Uterus (tissue), 2 donors: ENCODE results near the gene TMEM151A.

ENCODE experiments used
- CTCF ChIP-seq, 4 experiments: fragments of 200-600 bp in 2 of 4; fragments of 450-650 bp in 2 of 4; sonication (generic) in 2 of 4; IDR thresholded peaks; one replicate each; pipeline ENCODE4 v1.5.1; 2016 to 2019; ENCODE audit warnings: antibody characterized with exemption in 4 of 4, mild to moderate bottlenecking in 2 of 4, moderate library complexity in 1 of 4
- POLR2A ChIP-seq, 2 donors: fragments of 450-650 bp; IDR thresholded peaks; one replicate each; pipeline ENCODE4 v1.6.1; 2016; ENCODE audit warnings: antibody characterized with exemption in 2 of 2, mild to moderate bottlenecking in 1 of 2, moderate library complexity in 1 of 2

- TF ChIP-seq CTCF (IDR thresholded peaks at IDR 0.05) (no peak), POLR2A (IDR thresholded peaks at IDR 0.05) (no peak)
Measured at GRCh38 chr11:66315498-66315885, 23.8 kb downstream of the TMEM151A start.
